ENCODE data around the gene OR2F1. TPM values are rescaled to one million over a fixed set of nuclear protein-coding genes. Genes with fewer than 3 reads are reported as not detected.

OR2F1 gene
- not detected for total RNA-seq

DNA sequence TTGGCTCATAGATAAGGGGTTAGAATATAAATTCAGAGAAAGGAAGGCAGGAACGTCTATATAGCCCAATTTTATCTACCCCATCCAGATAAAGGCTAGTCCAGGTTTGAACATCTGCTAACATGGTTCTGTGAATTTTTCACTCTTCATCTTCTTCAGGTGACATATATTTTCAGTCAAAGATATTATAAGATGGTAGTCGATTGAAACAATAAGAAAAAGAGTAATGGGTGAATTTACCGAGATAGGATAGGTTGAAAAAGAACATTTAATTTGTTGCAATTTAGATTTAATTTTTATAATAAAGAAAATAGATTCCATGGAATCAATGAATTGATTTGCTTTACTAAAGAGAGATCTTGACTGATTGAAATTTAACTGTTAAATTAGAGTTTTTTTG is at the start of gene OR2F1:
OR2F1 (plus strand) TSS at position 301 of the 400 bp plus-strand sequence. CDS start 5,127 bp downstream, outside the sequence.
- Histone ChIP-seq H3K4me1 (no peaks in the 10 kb centered on the region), H3K36me3 (no peaks in the 10 kb centered on the region), H3K9me3 (no peaks in the 10 kb centered on the region), H3K27me3 (no peaks in the 10 kb centered on the region), H3K27ac (no peak within 1 kb of the TSS), H3K4me3 (no peak within 1 kb of the TSS)
- DNase-seq (ENCODE audit: extremely low spot score in 2 of 2): no peak
- intact Hi-C loops (cut with DNase I): no loop called here
- no peak for TF ChIP-seq CTCF (IDR thresholded peaks at IDR 0.05)
- no peak for TF ChIP-seq POLR2A (IDR thresholded peaks at IDR 0.05)
- no peak for TF ChIP-seq POLR2AphosphoS5 (IDR thresholded peaks at IDR 0.05; ENCODE audit: insufficient read depth in 1 of 2, low read depth in 1 of 2)

DNA sequence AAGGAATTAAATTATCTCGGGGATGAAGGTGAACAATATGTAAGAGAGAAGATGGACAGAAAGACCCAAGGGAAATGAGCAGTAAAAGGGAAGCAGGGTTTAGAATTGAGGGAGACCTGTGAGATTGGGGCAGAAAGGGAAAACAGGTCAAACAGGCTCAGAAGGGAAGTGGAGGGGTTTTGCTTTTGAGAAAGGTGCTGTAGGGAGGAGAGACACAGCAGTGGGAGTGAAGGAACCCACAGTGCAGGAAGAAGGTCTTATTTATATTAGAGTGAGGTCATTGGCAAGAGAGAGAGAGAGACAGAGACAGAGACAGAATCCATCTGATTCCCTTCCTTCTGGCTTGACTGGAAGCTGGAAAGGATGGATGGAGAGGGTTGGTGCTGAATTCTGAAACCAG is 49.1 kb upstream of the OR2F1 start:
- TF ChIP-seq CTCF (IDR thresholded peaks at IDR 0.05): no peak
- no peak for TF ChIP-seq POLR2A (IDR thresholded peaks at IDR 0.05)
- no peak for TF ChIP-seq POLR2AphosphoS5 (IDR thresholded peaks at IDR 0.05; ENCODE audit: insufficient read depth in 1 of 2, low read depth in 1 of 2)
- intact Hi-C loops (cut with DNase I): no loop called here
- H3K4me1 ChIP-seq: peaks cover 8% of the 10 kb centered on the region
- no peaks in the 10 kb centered on the region for H3K27me3 ChIP-seq
- H3K36me3 ChIP-seq: no peaks in the 10 kb centered on the region
- DNase-seq (ENCODE audit: extremely low spot score in 2 of 2): no peak
- peak overlapping the region; percentile 56 for H3K27ac ChIP-seq
- no peak overlapping the region for H3K4me3 ChIP-seq
- H3K9me3 ChIP-seq: no peaks in the 10 kb centered on the region

DNA sequence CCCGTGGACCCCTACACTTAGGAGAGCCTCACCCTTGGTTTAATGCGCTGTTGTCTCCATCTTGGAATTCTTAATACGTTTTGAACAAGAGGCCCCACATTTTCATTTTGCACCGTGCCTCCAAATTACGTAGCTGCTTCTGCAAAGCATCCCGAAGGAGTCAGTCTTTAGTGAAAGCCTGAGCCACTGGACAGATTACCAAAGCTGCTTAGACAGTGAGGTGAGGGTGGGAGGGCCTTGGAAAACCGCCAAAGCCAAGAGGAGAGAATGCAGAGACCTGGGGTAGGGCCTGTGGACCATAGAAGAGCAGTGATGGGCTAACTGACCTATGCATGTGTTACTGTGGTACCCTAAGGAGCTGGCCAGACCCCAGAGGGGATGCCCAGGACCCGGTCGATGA is 48.5 kb upstream of the OR2F1 start:
- peaks cover 1% of the 10 kb centered on the region for H3K4me1 ChIP-seq
- no peaks in the 10 kb centered on the region for H3K9me3 ChIP-seq
- no peaks in the 10 kb centered on the region for H3K36me3 ChIP-seq
- H3K27ac ChIP-seq: peak overlapping the region; percentile 56
- no peak for DNase-seq (ENCODE audit: extremely low spot score in 2 of 2)
- intact Hi-C loops (cut with DNase I): no loop called here
- H3K27me3 ChIP-seq: no peaks in the 10 kb centered on the region
- no peak overlapping the region for H3K4me3 ChIP-seq
- no peak for TF ChIP-seq POLR2A (IDR thresholded peaks at IDR 0.05)
- no peak for TF ChIP-seq CTCF (IDR thresholded peaks at IDR 0.05)
- TF ChIP-seq POLR2AphosphoS5 (IDR thresholded peaks at IDR 0.05; ENCODE audit: insufficient read depth in 1 of 2, low read depth in 1 of 2): no peak

DNA sequence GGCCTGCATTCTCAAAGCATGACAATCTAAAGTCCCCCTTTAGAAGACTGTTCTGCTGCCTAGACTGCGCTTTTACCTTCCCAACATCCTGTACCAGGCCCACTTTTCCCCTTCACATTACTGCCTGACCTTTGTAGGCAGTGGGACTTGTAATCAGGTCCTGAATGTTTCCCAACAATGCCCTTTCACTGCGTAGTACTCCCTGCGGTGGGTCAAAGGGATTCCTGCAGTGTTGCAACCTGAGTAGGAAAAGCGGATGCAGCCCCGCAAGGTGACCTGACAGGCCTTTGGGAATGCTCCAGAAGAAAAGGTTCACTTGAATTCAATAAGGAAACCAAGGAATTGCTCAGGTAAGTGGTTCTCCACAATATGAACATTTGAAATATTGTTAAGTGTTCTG is 47.7 kb upstream of the OR2F1 start:
- Histone ChIP-seq H3K27ac (no peak overlapping the region), H3K9me3 (no peaks in the 10 kb centered on the region), H3K4me3 (no peak overlapping the region), H3K27me3 (no peaks in the 10 kb centered on the region), H3K4me1 (no peaks in the 10 kb centered on the region), H3K36me3 (no peaks in the 10 kb centered on the region)
- intact Hi-C loops (cut with DNase I): no loop called here
- DNase-seq (ENCODE audit: extremely low spot score in 2 of 2): no peak
- no peak for TF ChIP-seq POLR2AphosphoS5 (IDR thresholded peaks at IDR 0.05; ENCODE audit: insufficient read depth in 1 of 2, low read depth in 1 of 2)
- TF ChIP-seq CTCF (IDR thresholded peaks at IDR 0.05): no peak

DNA sequence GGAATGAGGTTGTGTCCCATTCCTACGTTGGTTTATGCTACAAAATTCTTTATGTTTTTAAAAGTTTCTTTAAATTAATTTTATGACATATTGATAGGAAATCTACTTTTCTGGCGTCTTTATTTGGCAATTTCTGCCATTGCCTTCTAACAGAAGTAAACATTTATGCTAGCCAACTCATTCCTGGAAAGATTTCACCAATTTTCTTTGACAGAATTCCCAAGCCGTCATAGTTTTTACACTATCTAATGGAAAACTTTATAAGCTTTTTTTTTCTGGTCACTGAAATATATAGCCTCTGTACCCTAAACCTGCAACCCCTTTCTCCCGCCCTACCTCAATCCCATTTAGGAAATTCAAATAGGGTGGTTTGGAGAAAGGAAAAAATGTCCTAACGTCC is 46.5 kb upstream of the OR2F1 start:
- Histone ChIP-seq H3K27me3 (no peaks in the 10 kb centered on the region), H3K36me3 (no peaks in the 10 kb centered on the region), H3K4me3 (no peak overlapping the region), H3K27ac (no peak overlapping the region), H3K9me3 (no peaks in the 10 kb centered on the region), H3K4me1 (no peaks in the 10 kb centered on the region)
- intact Hi-C loops (cut with DNase I): no loop called here
- DNase-seq (ENCODE audit: extremely low spot score in 2 of 2): no peak
- no peak for TF ChIP-seq CTCF (IDR thresholded peaks at IDR 0.05)
- TF ChIP-seq POLR2AphosphoS5 (IDR thresholded peaks at IDR 0.05; ENCODE audit: insufficient read depth in 1 of 2, low read depth in 1 of 2): no peak
- TF ChIP-seq POLR2A (IDR thresholded peaks at IDR 0.05): no peak
